CD4-positive, alpha-beta T cell treated with Interleukin-12 subunit alpha and Interleukin-12 subunit beta, for 1 hour (primary cell): ENCODE measurements around the gene PRRC2A.
A peak's percentile ranks its signal among the peaks of the same experiment; 100 is the strongest.

Experiments used
- DNase-seq: peaks from one replicate; pipeline ENCODE4 v3.0.0-alpha.2; 2020

The PRRC2A gene

GRCh38 chr6:31620586-31621319 lies at the start of gene PRRC2A:
Gene PRRC2A (plus strand): TSS chr6:31620715. CDS start chr6:31622790, 2,075 bp downstream.
- DNase-seq, result no peak

GRCh38 chr6:31572041-31572911 lies 48.2 kb upstream of the PRRC2A start, which contains the start of gene LTA:
Gene LTA (plus strand): TSS chr6:31572289. CDS start chr6:31572743, 454 bp downstream.
- peak; percentile 83 for DNase-seq

- DNase-seq, result no peak
These were observed 47.0 kb upstream of the PRRC2A start for GRCh38 chr6:31573239-31574105.

- no peak for DNase-seq
These were observed 46.1 kb upstream of the PRRC2A start for GRCh38 chr6:31574106-31575061.

GRCh38 chr6:31575335-31575901 lies 45.1 kb upstream of the PRRC2A start, which contains the start of gene TNF:
Gene TNF (plus strand): TSS chr6:31575565. CDS start chr6:31575742, 177 bp downstream.
- peak; percentile 92 for DNase-seq

GRCh38 chr6:31575952-31576685 lies 44.4 kb upstream of the PRRC2A start:
- DNase-seq, result no peak

- peak; percentile 64 for DNase-seq
These were observed 43.5 kb upstream of the PRRC2A start for GRCh38 chr6:31576897-31577578.

- no peak for DNase-seq
These were observed 42.9 kb upstream of the PRRC2A start for GRCh38 chr6:31577579-31577966.

GRCh38 chr6:31578184-31579118 lies 42.1 kb upstream of the PRRC2A start:
- DNase-seq, result no peak

- DNase-seq, result no peak
These were observed 41.4 kb upstream of the PRRC2A start for GRCh38 chr6:31579119-31579505.

- DNase-seq, result no peak
These were observed 40.7 kb upstream of the PRRC2A start for GRCh38 chr6:31579546-31580437.

GRCh38 chr6:31580438-31580740 lies 40.1 kb upstream of the PRRC2A start:
- no peak for DNase-seq

- DNase-seq, result peak; percentile 91
These were observed 39.6 kb upstream of the PRRC2A start for GRCh38 chr6:31580807-31581433.

GRCh38 chr6:31581434-31582229 lies 38.9 kb upstream of the PRRC2A start:
- no peak for DNase-seq

- DNase-seq, result peak; percentile 84
These were observed 38.3 kb upstream of the PRRC2A start, which contains the start of gene LTB for GRCh38 chr6:31582230-31582643. Gene LTB (minus strand): TSS chr6:31582424. CDS start chr6:31582417, 7 bp downstream.

- peak; percentile 73 for DNase-seq
These were observed 35.0 kb upstream of the PRRC2A start for GRCh38 chr6:31585491-31585890.
